Testis (tissue), 2 donors: ENCODE results near the gene C9orf50.

ENCODE experiments used
- CTCF ChIP-seq, 3 experiments: fragments of 450-650 bp in 2 of 3; fragments of 200-600 bp in 1 of 3; sonication (generic) in 1 of 3; IDR thresholded peaks; one replicate each; pipeline ENCODE4 v1.5.1; 2016 to 2019; ENCODE audit warnings: antibody characterized with exemption in 3 of 3, mild to moderate bottlenecking in 2 of 3, moderate library complexity in 1 of 3
- POLR2A ChIP-seq: fragments of 450-650 bp; IDR thresholded peaks from one replicate; pipeline ENCODE4 v1.6.1; 2017; ENCODE audit warnings: antibody characterized with exemption, mild to moderate bottlenecking, moderate library complexity

- TF ChIP-seq CTCF (IDR thresholded peaks at IDR 0.05), result no peak
- no peak for TF ChIP-seq POLR2A
Observed at GRCh38 chr9:129619787-129620668, 873 bp downstream of the C9orf50 start.
